GM06990 (cell line): ENCODE results near the gene SRGAP3.

Experiments
- DNase-seq: peaks from one replicate; pipeline ENCODE4 v3.0.0-alpha.2; 2011; ENCODE audit not compliant: insufficient read length; ENCODE audit errors: extremely low read depth
- H3K27me3 ChIP-seq: replicated peaks from 2 replicates; pipeline ENCODE4 v1.6.0; 2011; ENCODE audit warnings: low read length; ENCODE audit not compliant: control insufficient read depth, insufficient read depth
- H3K36me3 ChIP-seq: 2 replicates; pipeline ENCODE4 v1.5.1; 2011; ENCODE audit warnings: low read length; ENCODE audit not compliant: control insufficient read depth, insufficient read depth
- H3K4me3 ChIP-seq: replicated peaks from 2 replicates; pipeline ENCODE4 v1.5.1; 2011; ENCODE audit warnings: low read depth, mild to moderate bottlenecking, control low read depth, low read length
- CTCF ChIP-seq: IDR thresholded peaks from 2 replicates; pipeline ENCODE4 v1.5.1; 2011; ENCODE audit warnings: low read length, control low read depth, mild to moderate bottlenecking, inconsistent platforms; ENCODE audit not compliant: insufficient read depth, poor library complexity, severe bottlenecking

SRGAP3 gene

GRCh38 chr3:9178697-9179096 lies 70.7 kb downstream of the SRGAP3 start:
- Histone ChIP-seq H3K4me3 (no peak overlapping the region), H3K36me3 (no peaks in the 10 kb centered on the region), H3K27me3 (no peaks in the 10 kb centered on the region)
- no peak for DNase-seq
- TF ChIP-seq CTCF = no peak

GRCh38 chr3:9175421-9175820 lies 74.0 kb downstream of the SRGAP3 start:
- Histone ChIP-seq H3K4me3 (no peak overlapping the region), H3K27me3 (no peaks in the 10 kb centered on the region), H3K36me3 (no peaks in the 10 kb centered on the region)
- TF ChIP-seq CTCF = no peak
- no peak for DNase-seq

GRCh38 chr3:9173445-9173844 lies 76.0 kb downstream of the SRGAP3 start:
- H3K4me3 ChIP-seq = no peak overlapping the region
- TF ChIP-seq CTCF = no peak
- H3K36me3 ChIP-seq = no peaks in the 10 kb centered on the region
- DNase-seq = no peak
- H3K27me3 ChIP-seq = no peaks in the 10 kb centered on the region

- Histone ChIP-seq H3K4me3 (no peak overlapping the region), H3K27me3 (no peaks in the 10 kb centered on the region), H3K36me3 (no peaks in the 10 kb centered on the region)
- no peak for DNase-seq
- TF ChIP-seq CTCF = no peak
These were observed 76.6 kb downstream of the SRGAP3 start for GRCh38 chr3:9172851-9173321.

GRCh38 chr3:9170851-9171160 lies 78.6 kb downstream of the SRGAP3 start:
- Histone ChIP-seq H3K4me3 (no peak overlapping the region), H3K36me3 (no peaks in the 10 kb centered on the region), H3K27me3 (no peaks in the 10 kb centered on the region)
- DNase-seq = no peak
- no peak for TF ChIP-seq CTCF
